ENCODE data around the gene EIF3A. TPM values are rescaled to one million over a fixed set of nuclear protein-coding genes. Genes with fewer than 3 reads are reported as not detected.

Gene EIF3A
- total RNA-seq, 4 donors from 2014 or later: 119 to 228 (median 158) TPM

GRCh38 chr10:118993214-118993613 is 87.4 kb downstream of the EIF3A start:
- TF ChIP-seq CTCF (IDR thresholded peaks at IDR 0.05): no peak
- DNase-seq (ENCODE audit: low spot score) (no peak), ATAC-seq (ENCODE audit: low FRiP score) (no peak)

GRCh38 chr10:118992496-118992895 is 88.1 kb downstream of the EIF3A start:
- TF ChIP-seq CTCF (IDR thresholded peaks at IDR 0.05): no peak
- no peak for DNase-seq (ENCODE audit: low spot score)
- ATAC-seq (ENCODE audit: low FRiP score): no peak

GRCh38 chr10:118990326-118990725 is 90.3 kb downstream of the EIF3A start:
- TF ChIP-seq CTCF (IDR thresholded peaks at IDR 0.05): no peak
- ATAC-seq (ENCODE audit: low FRiP score) (no peak), DNase-seq (ENCODE audit: low spot score) (no peak)

GRCh38 chr10:118986815-118987790 is 93.5 kb downstream of the EIF3A start:
- no peak for ATAC-seq (ENCODE audit: low FRiP score)
- TF ChIP-seq CTCF (IDR thresholded peaks at IDR 0.05): no peak
- no peak for DNase-seq (ENCODE audit: low spot score)

- no peak for TF ChIP-seq CTCF (IDR thresholded peaks at IDR 0.05)
- ATAC-seq (ENCODE audit: low FRiP score) (no peak), DNase-seq (ENCODE audit: low spot score) (no peak)
Measured at GRCh38 chr10:118985576-118985975, 95.0 kb downstream of the EIF3A start.

Small RNA genes within 50 kb of the gene (small RNA-seq; reads per million reads assigned to genes)
- gene AL355598.1: not detected
- gene RF00413: not detected
- gene SNORA19: not detected

Other genes with a start within 250 kb of the EIF3A start
- gene NANOS1, start 51.1 kb downstream of the EIF3A start, total RNA-seq: 10 to 100 TPM in 3 of 4 donors, 1 to 10 TPM in 1; 1.6 to 18.5 (median 12.2) TPM
- gene DENND10, start 23.3 kb upstream of the EIF3A start, total RNA-seq: 10 to 100 TPM; 37.9 to 68.4 (median 49.7) TPM
- gene SFXN4, start 84.9 kb upstream of the EIF3A start, total RNA-seq: 10 to 100 TPM; 17.1 to 30.1 (median 24.2) TPM
- gene PRDX3, start 98.0 kb upstream of the EIF3A start, total RNA-seq: 100 to 1,000 TPM; 125 to 201 (median 156) TPM
- 10 to 100 TPM; 15.9 to 53.8 (median 18.4) TPM for gene GRK5, start 126.8 kb upstream of the EIF3A start, total RNA-seq